Measurements from ENCODE around the gene OR51F1.
"Not testable (repeated sequence)": the region's sequence is repeated elsewhere in the genome, so short reads cannot be mapped to it uniquely, and the experiment has no call there.

OR51F1 gene, protein sequence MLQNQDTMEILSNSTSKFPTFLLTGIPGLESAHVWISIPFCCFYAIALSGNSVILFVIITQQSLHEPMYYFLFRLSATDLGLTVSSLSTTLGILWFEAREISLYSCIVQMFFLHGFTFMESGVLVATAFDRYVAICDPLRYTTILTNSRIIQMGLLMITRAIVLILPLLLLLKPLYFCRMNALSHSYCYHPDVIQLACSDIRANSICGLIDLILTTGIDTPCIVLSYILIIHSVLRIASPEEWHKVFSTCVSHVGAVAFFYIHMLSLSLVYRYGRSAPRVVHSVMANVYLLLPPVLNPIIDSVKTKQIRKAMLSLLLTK

GRCh38 chr11:4769838-4770237 lies at the start of gene OR51F1:
Gene OR51F1, minus strand, starts transcription at chr11:4769938. Its CDS starts 0 bp downstream, at chr11:4769938.
- DNase-seq (ENCODE audit: low read depth) = no peak

DNA sequence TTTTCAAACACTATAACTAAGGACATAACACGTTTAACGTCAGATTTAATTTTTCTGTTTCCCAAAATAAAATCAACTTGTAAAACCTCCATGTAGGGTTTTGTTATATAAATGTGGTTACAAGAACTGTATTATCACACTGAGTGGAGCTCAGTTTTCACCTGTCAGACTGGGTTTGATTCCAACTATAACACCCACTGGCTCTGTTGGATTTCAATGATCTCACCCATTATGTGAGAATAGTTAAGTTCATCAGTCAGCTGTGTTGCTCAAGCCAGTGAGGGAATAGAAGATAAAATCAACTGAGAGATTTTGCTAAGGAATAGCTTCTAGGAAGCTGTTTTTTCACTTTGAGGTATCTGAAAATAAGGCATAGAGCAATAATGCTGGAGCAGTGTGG lies 39.5 kb upstream of the OR51F1 start:
- DNase-seq (ENCODE audit: low read depth) = no peak

DNA sequence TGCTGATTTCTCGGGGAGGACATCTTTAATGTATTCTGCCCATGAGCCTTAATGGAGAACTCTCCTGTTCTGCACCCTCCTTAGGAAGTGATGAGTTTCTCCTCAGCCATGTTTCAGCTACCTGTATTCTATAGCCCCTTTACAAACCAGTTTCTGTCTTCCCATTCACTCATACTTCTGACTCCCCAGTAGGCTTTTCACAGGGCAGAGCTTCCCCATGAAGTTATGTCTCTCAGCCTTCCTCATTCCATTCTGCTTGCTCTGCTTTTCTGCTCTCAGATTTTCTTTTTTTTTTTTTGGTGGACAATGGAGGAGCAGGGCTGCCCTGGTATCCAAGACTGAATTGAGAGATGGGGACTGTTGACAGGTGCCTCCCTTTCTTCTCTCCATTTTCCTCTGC lies 38.7 kb upstream of the OR51F1 start:
- DNase-seq (ENCODE audit: low read depth) = no peak

DNA sequence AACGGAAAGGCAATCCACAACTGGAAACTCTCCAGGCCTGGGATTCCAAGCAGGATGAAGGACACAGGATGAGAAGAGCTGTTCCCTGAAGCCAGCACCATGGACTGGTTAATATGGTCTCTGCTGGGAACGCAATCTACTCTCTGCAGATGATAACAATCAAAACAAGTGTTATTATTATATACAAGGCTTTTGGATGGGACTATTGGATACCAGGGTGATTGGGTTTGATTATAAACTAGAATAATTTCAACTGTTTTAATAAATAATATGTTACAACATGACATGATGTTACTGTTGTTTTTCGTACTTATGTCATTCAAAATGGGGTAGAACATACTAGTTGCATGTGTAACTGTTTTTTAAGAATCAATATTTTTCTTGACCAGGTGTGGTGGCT lies 34.5 kb upstream of the OR51F1 start, which contains the start of gene OR52R1:
Gene OR52R1 (minus strand): TSS at position 101 of the 400 bp plus-strand sequence. CDS start 0 bp downstream, at position 101.
- DNase-seq (ENCODE audit: low read depth) = no peak

DNA sequence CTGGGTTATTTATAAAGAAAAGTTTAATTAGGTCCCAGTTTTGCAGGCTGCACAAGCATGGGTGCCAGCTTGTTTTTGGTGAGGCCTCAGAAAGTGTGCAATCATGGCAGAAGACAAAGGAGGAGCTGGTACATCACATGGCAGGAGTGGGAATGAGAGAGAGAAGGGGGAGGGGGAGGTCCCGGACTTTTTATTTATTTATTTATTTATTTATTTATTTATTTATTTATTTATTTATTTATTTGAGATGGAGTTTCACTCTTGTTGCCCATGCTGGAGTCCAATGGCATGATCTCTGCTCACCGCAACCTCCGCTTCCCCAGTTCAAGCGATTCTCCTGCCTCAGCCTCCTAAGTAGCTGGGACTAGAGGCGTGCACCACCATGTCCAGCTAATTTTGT lies 31.6 kb upstream of the OR51F1 start:
- DNase-seq (ENCODE audit: low read depth) = not testable (repeated sequence)

DNA sequence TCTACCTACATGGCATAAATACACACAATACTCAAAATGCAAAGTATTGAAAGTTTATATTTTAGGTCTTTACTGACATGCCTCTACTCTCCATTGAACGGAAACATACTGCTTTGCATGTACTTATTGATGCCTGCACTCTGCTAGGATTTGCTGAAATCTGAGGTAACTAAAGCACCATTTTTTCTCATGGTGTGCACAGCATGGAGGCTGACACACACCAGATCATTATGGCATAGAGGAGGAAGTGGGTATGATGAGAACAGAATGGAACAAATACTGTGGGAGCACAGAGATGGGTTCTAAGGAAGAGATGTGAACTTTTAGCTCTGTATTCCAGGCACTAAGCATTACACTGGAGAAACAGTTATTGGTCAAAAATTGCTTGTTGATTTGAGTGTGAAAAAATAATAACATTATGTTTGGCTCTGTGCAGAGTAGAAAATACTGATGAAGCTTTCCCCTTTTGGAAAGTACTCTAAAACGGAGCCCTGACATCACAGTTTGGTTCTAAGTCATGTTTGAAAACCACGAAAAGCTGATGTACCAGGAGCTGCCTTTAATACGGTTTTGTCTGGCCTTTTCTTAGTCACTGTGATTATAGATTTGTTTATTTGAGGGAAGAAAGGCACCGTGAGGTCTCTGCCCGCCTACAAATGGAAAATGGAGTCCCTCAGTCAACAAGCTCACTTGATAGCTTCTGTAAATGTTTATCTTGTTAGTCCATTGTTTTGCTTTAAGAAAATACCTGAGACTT lies 28.9 kb upstream of the OR51F1 start:
- DNase-seq (ENCODE audit: low read depth) = no peak

- DNase-seq (ENCODE audit: low read depth) = no peak
These were observed 27.5 kb upstream of the OR51F1 start for GRCh38 chr11:4797206-4797605.

GRCh38 chr11:4782454-4782853 lies 12.7 kb upstream of the OR51F1 start:
- no peak for DNase-seq (ENCODE audit: low read depth)

DNA sequence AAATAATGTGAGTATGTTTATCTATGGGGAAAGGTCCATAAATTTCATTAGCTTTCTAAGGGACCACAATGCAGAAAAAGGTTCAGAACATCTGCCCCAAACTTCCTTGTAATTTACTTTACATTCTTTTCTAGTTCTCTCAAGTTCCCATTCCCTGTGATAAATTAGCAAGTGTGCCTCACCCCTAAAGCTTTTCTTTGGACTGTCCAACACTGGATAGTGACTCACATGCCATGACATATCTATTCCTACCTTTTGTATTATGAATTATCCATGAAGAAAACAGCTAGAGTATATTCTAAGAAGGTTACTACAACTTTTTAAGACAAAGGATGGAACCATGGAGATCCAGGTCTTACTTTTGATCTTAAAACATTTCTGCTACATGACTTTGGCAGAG lies 1.6 kb downstream of the OR51F1 start:
- DNase-seq (ENCODE audit: low read depth) = no peak

GRCh38 chr11:4766420-4767043 lies 3.2 kb downstream of the OR51F1 start:
- no peak for DNase-seq (ENCODE audit: low read depth)

- no peak for DNase-seq (ENCODE audit: low read depth)
These were observed 6.6 kb downstream of the OR51F1 start for GRCh38 chr11:4763096-4763495.

GRCh38 chr11:4751201-4751600 lies 18.5 kb downstream of the OR51F1 start:
- no peak for DNase-seq (ENCODE audit: low read depth)

GRCh38 chr11:4748438-4748837 lies 21.3 kb downstream of the OR51F1 start:
- no peak for DNase-seq (ENCODE audit: low read depth)

DNA sequence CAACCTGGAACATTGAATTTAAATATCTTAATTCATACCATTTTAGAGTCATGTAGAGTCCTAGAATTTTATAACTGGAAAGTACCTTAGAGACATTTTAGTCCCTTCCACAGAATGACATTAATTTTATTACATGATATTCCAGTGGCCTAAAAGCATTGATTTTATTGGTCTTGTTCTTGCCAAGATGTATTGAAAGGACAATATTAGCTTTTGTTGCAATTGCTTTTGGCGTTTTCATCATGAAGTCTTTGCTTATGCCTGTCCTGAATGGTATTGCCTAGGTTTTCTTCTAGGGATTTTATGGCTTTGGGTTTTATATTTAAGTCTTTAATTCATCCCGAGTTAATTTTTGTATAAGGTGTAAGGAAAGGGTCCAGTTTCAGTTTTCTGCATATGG lies 29.0 kb downstream of the OR51F1 start:
- DNase-seq (ENCODE audit: low read depth) = no peak

- DNase-seq (ENCODE audit: low read depth) = no peak
These were observed 42.6 kb downstream of the OR51F1 start for GRCh38 chr11:4727171-4727570.

DNA sequence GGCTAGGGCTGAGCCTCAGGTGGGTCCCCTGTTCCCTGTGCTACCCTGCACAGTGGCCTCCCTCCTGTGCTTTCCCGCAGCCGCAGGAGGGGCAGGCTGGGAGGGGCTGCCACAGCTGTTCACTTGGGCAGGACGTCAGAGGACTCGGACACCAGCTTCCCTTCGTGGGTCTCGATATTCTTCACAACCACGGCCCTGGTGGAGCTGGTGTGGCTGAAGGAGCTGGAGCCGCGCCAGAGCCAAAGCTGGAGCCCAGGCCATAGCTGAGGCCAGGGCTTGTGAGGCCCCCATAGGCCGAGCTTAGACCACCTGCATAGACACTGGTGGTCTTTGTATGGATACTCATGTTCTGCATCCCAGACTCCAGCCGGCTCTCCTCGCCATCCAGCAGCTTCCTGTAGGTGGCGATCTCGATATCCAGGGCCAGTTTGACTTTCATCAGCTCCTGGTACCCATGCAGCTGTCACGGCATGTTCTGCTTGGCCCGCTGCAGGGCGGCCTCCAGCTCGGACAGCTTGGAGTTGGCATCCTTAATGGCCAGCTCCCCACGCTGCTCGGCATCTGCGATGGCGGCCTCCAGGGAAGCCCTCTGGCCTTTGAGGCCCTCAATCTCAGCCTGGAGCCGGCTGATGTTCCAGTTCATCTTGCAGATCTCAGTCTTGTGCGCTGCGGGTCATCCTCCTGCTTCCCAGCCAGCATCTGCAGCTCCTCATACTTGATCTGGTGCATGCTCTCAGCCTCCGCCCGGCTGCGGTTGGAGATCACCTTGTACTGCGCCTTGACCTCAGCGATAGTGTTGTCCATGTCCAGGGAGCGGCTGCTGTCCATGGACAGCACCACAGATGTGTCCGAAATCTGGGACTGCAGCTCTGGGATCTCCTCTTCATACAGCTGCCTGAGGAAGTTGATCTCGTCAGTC lies 46.9 kb downstream of the OR51F1 start:
- DNase-seq (ENCODE audit: low read depth) = not testable (repeated sequence)
